AG08396 (cell line): ENCODE data around the gene NADK2.
"Not testable (repeated sequence)": the region's sequence is repeated elsewhere in the genome, so short reads cannot be mapped to it uniquely, and the experiment has no call there.

Source experiments
- DNase-seq: peaks from one replicate; pipeline ENCODE4 v3.0.0; 2012; ENCODE audit warnings: low spot score, mixed read lengths

NADK2 gene

GRCh38 chr5:36206913-36207312 is 34.8 kb downstream of the NADK2 start:
- DNase-seq = no peak

GRCh38 chr5:36205329-36205728 is 36.4 kb downstream of the NADK2 start:
- no peak for DNase-seq

- peak; percentile 8 for DNase-seq
Observed at GRCh38 chr5:36202521-36202961, 39.2 kb downstream of the NADK2 start.

- no peak for DNase-seq
Observed at GRCh38 chr5:36200513-36200912, 41.2 kb downstream of the NADK2 start.

- DNase-seq = no peak
Observed at GRCh38 chr5:36199620-36200019, 42.1 kb downstream of the NADK2 start.

- DNase-seq = not testable (repeated sequence)
Observed at GRCh38 chr5:36198783-36199182, 42.9 kb downstream of the NADK2 start.

- no peak for DNase-seq
Observed at GRCh38 chr5:36198281-36198680, 43.4 kb downstream of the NADK2 start.

- DNase-seq = no peak
Observed at GRCh38 chr5:36193746-36194145, 48.0 kb downstream of the NADK2 start.

GRCh38 chr5:36184408-36184807 is 57.3 kb downstream of the NADK2 start:
- DNase-seq = not testable (repeated sequence)

- no peak for DNase-seq
Observed at GRCh38 chr5:36181774-36182173, 60.0 kb downstream of the NADK2 start.

GRCh38 chr5:36180556-36181350 is 61.0 kb downstream of the NADK2 start:
- DNase-seq = no peak

GRCh38 chr5:36179950-36180349 is 61.8 kb downstream of the NADK2 start:
- no peak for DNase-seq

- DNase-seq = no peak
Observed at GRCh38 chr5:36178524-36178890, 63.2 kb downstream of the NADK2 start.

GRCh38 chr5:36177715-36178523 is 63.8 kb downstream of the NADK2 start:
- peak; percentile 12 for DNase-seq

GRCh38 chr5:36177154-36177553 is 64.6 kb downstream of the NADK2 start:
- no peak for DNase-seq

- no peak for DNase-seq
Observed at GRCh38 chr5:36175043-36175442, 66.7 kb downstream of the NADK2 start.

GRCh38 chr5:36174119-36174518 is 67.6 kb downstream of the NADK2 start:
- DNase-seq = no peak

GRCh38 chr5:36173426-36173825 is 68.3 kb downstream of the NADK2 start:
- DNase-seq = no peak

- no peak for DNase-seq
Observed at GRCh38 chr5:36172599-36172998, 69.1 kb downstream of the NADK2 start.

- no peak for DNase-seq
Observed at GRCh38 chr5:36170832-36171424, 70.8 kb downstream of the NADK2 start.

GRCh38 chr5:36168737-36169136 is 73.0 kb downstream of the NADK2 start:
- DNase-seq = no peak

GRCh38 chr5:36164461-36164860 is 77.3 kb downstream of the NADK2 start:
- no peak for DNase-seq
